Measurements from ENCODE around the gene MATN4. TPM values are rescaled to one million over a fixed set of nuclear protein-coding genes. Genes with fewer than 3 reads are reported as not detected.
A peak's percentile ranks its signal among the peaks of the same experiment; 100 is the strongest.

The MATN4 gene
- total and polyA plus RNA-seq, 2 of the 13 experiments (the other 11 are each of a cell fraction or from before 2014, with no cell fraction given): not detected

GRCh38 chr20:45283551-45284057 is 24.5 kb downstream of the MATN4 start:
- Histone ChIP-seq H3K27me3 (ENCODE audit: control insufficient read depth in 1 of 2, insufficient read depth in 2 of 2, low read length in 2 of 2) (peaks cover 2 to 24% of the 10 kb centered on the region in 2 experiments; a peak in 3 of 5 replicates), H3K36me3 (replicated peaks in 1 of 2; ENCODE audit: control insufficient read depth in 1 of 2, insufficient read depth in 2 of 2, low read length in 2 of 2) (no peaks in the 10 kb centered on the region), H2AFZ (ENCODE audit: low read length) (no peak overlapping the region), H3K9me3 (ENCODE audit: low read length) (no peaks in the 10 kb centered on the region), H3K4me3 (replicated peaks in 1 of 3; ENCODE audit: insufficient read depth in 1 of 3, low read depth in 2 of 3, low read length in 3 of 3) (no peak overlapping the region), H3K27ac (ENCODE audit: extremely low read length, insufficient read depth, low read length) (no peak overlapping the region), H3K4me1 (ENCODE audit: insufficient read depth, low read length) (no peaks in the 10 kb centered on the region), H4K20me1 (ENCODE audit: insufficient read depth, low read length) (no peaks in the 10 kb centered on the region), H3K9ac (ENCODE audit: insufficient read depth, low read depth, low read length) (no peak overlapping the region), H3K79me2 (ENCODE audit: insufficient read depth, low read length) (no peaks in the 10 kb centered on the region), H3K4me2 (ENCODE audit: low read depth, low read length) (no peak overlapping the region)
- intact Hi-C loops (cut with micrococcal nuclease; ENCODE audit: unreplicated experiment) (no loop called here), in situ Hi-C loops (cut with HindIII; ENCODE audit: extremely low pct_ligation_motif_present, low pct_unique_long_range_greater_than_20kb) (no loop called here)
- FAIRE-seq (no peak), DNase-seq (ENCODE audit: low spot score) (no peak), ATAC-seq (no peak)
- ChIA-PET CTCF (ENCODE audit: low intra/inter-chr PET ratio, low total read pairs) (no interaction called here), POLR2A (no interaction called here)
- no TSS peak for BruUV-seq (replicated peaks)
- WGBS (ENCODE audit: low lambda C conversion rate): 27% methylated on average over 4 of the region's 4 CpGs
- no peak for TF ChIP-seq SATB2 (CRISPR knock-in tag; IDR thresholded peaks at IDR 0.05)
- TF ChIP-seq, protein P1, sequence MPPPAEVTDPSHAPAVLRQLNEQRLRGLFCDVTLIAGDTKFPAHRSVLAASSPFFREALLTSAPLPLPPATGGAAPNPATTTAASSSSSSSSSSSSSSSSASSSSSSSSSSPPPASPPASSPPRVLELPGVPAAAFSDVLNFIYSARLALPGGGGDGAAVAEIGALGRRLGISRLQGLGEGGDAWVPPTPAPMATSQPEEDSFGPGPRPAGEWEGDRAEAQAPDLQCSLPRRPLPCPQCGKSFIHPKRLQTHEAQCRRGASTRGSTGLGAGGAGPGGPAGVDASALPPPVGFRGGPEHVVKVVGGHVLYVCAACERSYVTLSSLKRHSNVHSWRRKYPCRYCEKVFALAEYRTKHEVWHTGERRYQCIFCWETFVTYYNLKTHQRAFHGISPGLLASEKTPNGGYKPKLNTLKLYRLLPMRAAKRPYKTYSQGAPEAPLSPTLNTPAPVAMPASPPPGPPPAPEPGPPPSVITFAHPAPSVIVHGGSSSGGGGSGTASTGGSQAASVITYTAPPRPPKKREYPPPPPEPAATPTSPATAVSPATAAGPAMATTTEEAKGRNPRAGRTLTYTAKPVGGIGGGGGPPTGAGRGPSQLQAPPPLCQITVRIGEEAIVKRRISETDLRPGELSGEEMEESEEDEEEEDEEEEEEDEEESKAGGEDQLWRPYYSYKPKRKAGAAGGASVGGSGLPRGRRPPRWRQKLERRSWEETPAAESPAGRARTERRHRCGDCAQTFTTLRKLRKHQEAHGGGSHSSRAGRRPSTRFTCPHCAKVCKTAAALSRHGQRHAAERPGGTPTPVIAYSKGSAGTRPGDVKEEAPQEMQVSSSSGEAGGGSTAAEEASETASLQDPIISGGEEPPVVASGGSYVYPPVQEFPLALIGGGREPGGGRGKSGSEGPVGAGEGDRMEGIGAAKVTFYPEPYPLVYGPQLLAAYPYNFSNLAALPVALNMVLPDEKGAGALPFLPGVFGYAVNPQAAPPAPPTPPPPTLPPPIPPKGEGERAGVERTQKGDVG (CRISPR knock-in tag; IDR thresholded peaks at IDR 0.05; ENCODE audit: borderline replicate concordance): no peak
- TF ChIP-seq ZNF607 (CRISPR knock-in tag; IDR thresholded peaks at IDR 0.05; ENCODE audit: borderline replicate concordance): no peak
- TF ChIP-seq, protein P2, sequence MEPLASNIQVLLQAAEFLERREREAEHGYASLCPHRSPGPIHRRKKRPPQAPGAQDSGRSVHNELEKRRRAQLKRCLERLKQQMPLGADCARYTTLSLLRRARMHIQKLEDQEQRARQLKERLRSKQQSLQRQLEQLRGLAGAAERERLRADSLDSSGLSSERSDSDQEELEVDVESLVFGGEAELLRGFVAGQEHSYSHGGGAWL (CRISPR knock-in tag; IDR thresholded peaks at IDR 0.05): no peak
- TF ChIP-seq ZNF556 (CRISPR knock-in tag; IDR thresholded peaks at IDR 0.05; ENCODE audit: borderline replicate concordance): no peak
- no peak for TF ChIP-seq ZNF274 (CRISPR knock-in tag; IDR thresholded peaks at IDR 0.05)
- TF ChIP-seq REST (IDR thresholded peaks at IDR 0.05; ENCODE audit: borderline replicate concordance in 1 of 2, low read depth in 1 of 2, low read length in 2 of 2): no peak
- TF ChIP-seq MAFK (conservative IDR thresholded peaks at IDR 0.05 in 1 of 2, IDR thresholded peaks at IDR 0.05 in 1 of 2; ENCODE audit: low read length in 2 of 2): peak; percentile 55 to 59
- TF ChIP-seq, protein P3, sequence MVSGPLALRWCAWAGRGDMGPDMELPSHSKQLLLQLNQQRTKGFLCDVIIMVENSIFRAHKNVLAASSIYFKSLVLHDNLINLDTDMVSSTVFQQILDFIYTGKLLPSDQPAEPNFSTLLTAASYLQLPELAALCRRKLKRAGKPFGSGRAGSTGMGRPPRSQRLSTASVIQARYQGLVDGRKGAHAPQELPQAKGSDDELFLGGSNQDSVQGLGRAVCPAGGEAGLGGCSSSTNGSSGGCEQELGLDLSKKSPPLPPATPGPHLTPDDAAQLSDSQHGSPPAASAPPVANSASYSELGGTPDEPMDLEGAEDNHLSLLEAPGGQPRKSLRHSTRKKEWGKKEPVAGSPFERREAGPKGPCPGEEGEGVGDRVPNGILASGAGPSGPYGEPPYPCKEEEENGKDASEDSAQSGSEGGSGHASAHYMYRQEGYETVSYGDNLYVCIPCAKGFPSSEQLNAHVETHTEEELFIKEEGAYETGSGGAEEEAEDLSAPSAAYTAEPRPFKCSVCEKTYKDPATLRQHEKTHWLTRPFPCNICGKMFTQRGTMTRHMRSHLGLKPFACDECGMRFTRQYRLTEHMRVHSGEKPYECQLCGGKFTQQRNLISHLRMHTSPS (CRISPR knock-in tag; IDR thresholded peaks at IDR 0.05; ENCODE audit: low read depth): no peak
- TF ChIP-seq MATR3 (CRISPR knock-in tag; IDR thresholded peaks at IDR 0.05): no peak
- no peak for TF ChIP-seq ARNT2 (CRISPR knock-in tag; IDR thresholded peaks at IDR 0.05; ENCODE audit: low read depth)
- TF ChIP-seq MTF2 (CRISPR knock-in tag; IDR thresholded peaks at IDR 0.05; ENCODE audit: borderline replicate concordance): no peak
